H1 (cell line): ENCODE results near the gene ZNF470.

ENCODE experiments used
- BRCA1 ChIP-seq: IDR thresholded peaks from 2 replicates; pipeline ENCODE4 v1.6.1; 2012; ENCODE audit warnings: low read depth, low read length, improper control_type of control experiment
- CEBPB ChIP-seq: IDR thresholded peaks from 2 replicates; pipeline ENCODE4 v1.6.1; 2012; ENCODE audit warnings: low read depth, low read length
- CTCF ChIP-seq, 3 experiments: IDR thresholded peaks; 1 replicate in 2 of 3; 2 replicates in 1 of 3; pipeline versions ENCODE4 v1.5.1 to v1.6.1; 2011; ENCODE audit warnings: low read length in 3 of 3, mild to moderate bottlenecking in 3 of 3, inconsistent platforms in 2 of 3, low read depth in 1 of 3, moderate library complexity in 1 of 3; ENCODE audit not compliant: insufficient read depth in 1 of 3; ENCODE audit errors: control extremely low read depth in 1 of 3
- EZH2 ChIP-seq: fragments of 200-600 bp; sonication (generic); IDR thresholded peaks from 2 replicates; pipeline ENCODE4 v1.7.1; 2012; ENCODE audit warnings: low read depth, mild to moderate bottlenecking, moderate library complexity, low read length, inconsistent platforms; ENCODE audit not compliant: severe bottlenecking
- GABPA ChIP-seq: IDR thresholded peaks from 2 replicates; pipeline ENCODE4 v1.6.1; 2011; ENCODE audit warnings: mild to moderate bottlenecking, low read length, moderate library complexity, borderline replicate concordance; ENCODE audit not compliant: insufficient read depth
- MAX ChIP-seq: IDR thresholded peaks from 2 replicates; pipeline ENCODE4 v1.6.1; 2012; ENCODE audit warnings: inconsistent platforms
- POLR2A ChIP-seq, 2 experiments: IDR thresholded peaks; 1 replicate in 1 of 2; 2 replicates in 1 of 2; pipeline ENCODE4 v1.6.1; 2011; ENCODE audit warnings: low read depth in 2 of 2, low read length in 2 of 2, mild to moderate bottlenecking in 2 of 2; ENCODE audit errors: control extremely low read depth in 1 of 2
- POLR2AphosphoS5 ChIP-seq: IDR thresholded peaks from 2 replicates; pipeline ENCODE4 v1.6.1; 2011; ENCODE audit warnings: low read depth, low read length
- RFX5 ChIP-seq: IDR thresholded peaks from 2 replicates; pipeline ENCODE4 v1.6.1; 2011; ENCODE audit warnings: low read depth, low read length, improper control_type of control experiment, borderline replicate concordance
- SRF ChIP-seq: IDR thresholded peaks from 2 replicates; pipeline ENCODE4 v1.6.1; 2011; ENCODE audit warnings: mild to moderate bottlenecking, low read depth, low read length, moderate library complexity
- TAF1 ChIP-seq: IDR thresholded peaks from 2 replicates; pipeline ENCODE4 v1.6.1; 2011; ENCODE audit warnings: mild to moderate bottlenecking, low read depth, low read length
- YY1 ChIP-seq: IDR thresholded peaks from 2 replicates; pipeline ENCODE4 v1.6.1; 2011; ENCODE audit warnings: low read depth, mild to moderate bottlenecking, low read length

GRCh38 chr19:56572589-56572988, 5.3 kb downstream of the ZNF470 start:
- TF ChIP-seq POLR2A (IDR thresholded peaks at IDR 0.05; ENCODE audit: control extremely low read depth in 1 of 2, low read depth in 2 of 2, low read length in 2 of 2), result no peak
- no peak for TF ChIP-seq SRF
- TF ChIP-seq EZH2, result no peak
- no peak for TF ChIP-seq CTCF (IDR thresholded peaks at IDR 0.05; ENCODE audit: control extremely low read depth in 1 of 3, insufficient read depth in 1 of 3, low read depth in 1 of 3, low read length in 3 of 3)
- no peak for TF ChIP-seq MAX
- TF ChIP-seq POLR2AphosphoS5, result no peak
- TF ChIP-seq YY1, result no peak
- TF ChIP-seq RFX5, result no peak
- TF ChIP-seq CEBPB, result no peak
- no peak for TF ChIP-seq TAF1
- no peak for TF ChIP-seq BRCA1
- no peak for TF ChIP-seq GABPA
